HepG2 (cell line): ENCODE results near the gene PSME3IP1. TPM values are rescaled to one million over a fixed set of nuclear protein-coding genes. Genes with fewer than 3 reads are reported as not detected.

Experiments used
- ATAC-seq: fragments of 200-7000 bp; cut with Tn5 transposase; 3 replicates; pipeline ENCODE4 v1.9.1; 2020; ENCODE audit warnings: mild to moderate bottlenecking, moderate library complexity
- BruUV-seq: library from RNA; stranded (reverse); fragments of 400-500 nt; replicated peaks from 2 replicates; lab custom pipeline; 2021; lab: Mats Ljungman, UMichigan
- CTCF ChIA-PET: fragments of 300-600 bp; formaldehyde crosslinking; extraction: SDS; loops from one replicate; lab custom pipeline; 2021; ENCODE audit warnings: low total read pairs, inconsistent platforms, low intra/inter-chr PET ratio; lab: Yijun Ruan, JAX
- POLR2A ChIA-PET: fragments of 350-600 bp; sonication (Branson Sonifier 250); formaldehyde crosslinking; loops from one replicate; lab custom pipeline; 2020; ENCODE audit warnings: antibody characterized with exemption, inconsistent platforms; lab: Yijun Ruan, JAX
- DNase-seq: peaks from one replicate; pipeline ENCODE4 v3.0.0-alpha.2; 2015; ENCODE audit warnings: low spot score
- FAIRE-seq: peaks from 3 replicates; lab custom pipeline; 2011; peaks lifted over from hg19 to GRCh38; lab: Jason Lieb, UNC
- H2AFZ ChIP-seq: one replicate; pipeline ENCODE4 v1.6.1; 2011; ENCODE audit warnings: low read length, inconsistent platforms
- H3K27ac ChIP-seq: fragments of 300-600 bp; 3 replicates; pipeline ENCODE4 v1.8.0; 2011; ENCODE audit warnings: mixed run types, mild to moderate bottlenecking, mixed read lengths, low read length, inconsistent platforms; ENCODE audit not compliant: insufficient read depth; ENCODE audit errors: extremely low read length
- H3K27me3 ChIP-seq, 2 experiments: fragments of 200-600 bp in 1 of 2; 2 replicates in 1 of 2; 3 replicates in 1 of 2; pipeline versions ENCODE4 v1.6.0 to v1.8.0; 2011; ENCODE audit warnings: low read length in 2 of 2, mild to moderate bottlenecking in 2 of 2, moderate library complexity in 2 of 2, inconsistent platforms in 1 of 2; ENCODE audit not compliant: insufficient read depth in 2 of 2, control insufficient read depth in 1 of 2
- H3K36me3 ChIP-seq, 2 experiments: fragments of 200-600 bp in 1 of 2; replicated peaks in 1 of 2; 2 replicates in 1 of 2; 3 replicates in 1 of 2; pipeline versions ENCODE4 v1.5.1 to v1.8.0; 2011; ENCODE audit warnings: low read length in 2 of 2, inconsistent platforms in 1 of 2; ENCODE audit not compliant: insufficient read depth in 2 of 2, control insufficient read depth in 1 of 2
- H3K4me1 ChIP-seq: 2 replicates; pipeline ENCODE4 v1.5.1; 2012; ENCODE audit warnings: low read length, inconsistent platforms; ENCODE audit not compliant: insufficient read depth
- H3K4me2 ChIP-seq: 2 replicates; pipeline ENCODE4 v1.6.0; 2011; ENCODE audit warnings: low read depth, low read length, inconsistent platforms
- H3K4me3 ChIP-seq, 3 experiments: fragments of 200-600 bp in 1 of 3; sonication (generic), shearing (Covaris generic) in 1 of 3; replicated peaks in 1 of 3; 2 replicates each; pipeline ENCODE4 v1.5.1; 2011 to 2016; ENCODE audit warnings: low read length in 3 of 3, inconsistent platforms in 2 of 3, low read depth in 2 of 3, mild to moderate bottlenecking in 2 of 3, control low read depth in 1 of 3, mixed read lengths in 1 of 3; ENCODE audit not compliant: insufficient read depth in 1 of 3
- H3K79me2 ChIP-seq: one replicate; pipeline ENCODE4 v1.6.1; 2011; ENCODE audit warnings: low read length, inconsistent platforms; ENCODE audit not compliant: insufficient read depth
- H3K9ac ChIP-seq: 2 replicates; pipeline ENCODE4 v1.6.0; 2011; ENCODE audit warnings: mild to moderate bottlenecking, low read depth, low read length, inconsistent platforms; ENCODE audit not compliant: insufficient read depth
- H3K9me3 ChIP-seq: 2 replicates; pipeline ENCODE4 v1.5.1; 2012; ENCODE audit warnings: mild to moderate bottlenecking, low read length
- H4K20me1 ChIP-seq: 2 replicates; pipeline ENCODE4 v1.6.0; 2011; ENCODE audit warnings: inconsistent platforms, mild to moderate bottlenecking, low read length, moderate library complexity; ENCODE audit not compliant: insufficient read depth
- BCL3 ChIP-seq: sonication (generic); formaldehyde crosslinking; IDR thresholded peaks from 2 replicates; pipeline ENCODE4 v1.5.1; 2020; ENCODE audit warnings: mild to moderate bottlenecking, missing genetic modification reagents, moderate library complexity
- BORCS8-MEF2B ChIP-seq: sonication (generic); formaldehyde crosslinking; IDR thresholded peaks from 2 replicates; pipeline ENCODE4 v1.8.0; 2022; ENCODE audit warnings: mild to moderate bottlenecking, missing genetic modification reagents
- DDIT3 ChIP-seq: sonication (generic); formaldehyde crosslinking; IDR thresholded peaks from 2 replicates; pipeline ENCODE4 v1.4.0; 2020; ENCODE audit warnings: mild to moderate bottlenecking, missing genetic modification reagents
- FOXM1 ChIP-seq: sonication (generic); formaldehyde crosslinking; IDR thresholded peaks from 2 replicates; pipeline ENCODE4 v1.5.0; 2020; ENCODE audit warnings: missing genetic modification reagents
- HES4 ChIP-seq: sonication (generic); formaldehyde crosslinking; IDR thresholded peaks from 2 replicates; pipeline ENCODE4 v1.9.0; 2021; ENCODE audit warnings: mild to moderate bottlenecking, missing genetic modification reagents, borderline replicate concordance
- IKZF4 ChIP-seq: sonication (generic); formaldehyde crosslinking; IDR thresholded peaks from 2 replicates; pipeline ENCODE4 v1.5.1; 2020; ENCODE audit warnings: borderline replicate concordance, mild to moderate bottlenecking, low read depth, missing genetic modification reagents; ENCODE audit errors: not compliant biosample characterization
- KDM6A ChIP-seq: IDR thresholded peaks from 2 replicates; pipeline ENCODE4 v1.6.1; 2016; ENCODE audit warnings: low read depth
- MTERF4 ChIP-seq: sonication (generic); formaldehyde crosslinking; IDR thresholded peaks from 2 replicates; pipeline ENCODE4 v1.8.0; 2023; ENCODE audit warnings: mild to moderate bottlenecking, missing genetic modification reagents
- RAD51 ChIP-seq: fragments of 450-650 bp; IDR thresholded peaks from 2 replicates; pipeline ENCODE4 v1.6.1; 2016; ENCODE audit warnings: borderline replicate concordance
- SALL1 ChIP-seq: sonication (generic); formaldehyde crosslinking; IDR thresholded peaks from 2 replicates; pipeline ENCODE4 v1.8.0; 2022; ENCODE audit warnings: mild to moderate bottlenecking, missing genetic modification reagents
- SAP130 ChIP-seq: IDR thresholded peaks from 2 replicates; pipeline ENCODE4 v1.6.1; 2016; ENCODE audit warnings: low read depth
- SOX13 ChIP-seq, 3 experiments: fragments of 450-650 bp in 1 of 3; sonication (generic) in 1 of 3; formaldehyde crosslinking in 1 of 3; IDR thresholded peaks in 2 of 3; conservative IDR thresholded peaks in 1 of 3; 2 replicates each; pipeline versions ENCODE4 v1.5.0 to v1.6.1; 2016 to 2020; ENCODE audit warnings: antibody characterized with exemption in 1 of 3, mild to moderate bottlenecking in 1 of 3, missing compliant biosample characterization in 1 of 3, missing genetic modification reagents in 1 of 3, moderate library complexity in 1 of 3
- THAP7 ChIP-seq: sonication (generic); formaldehyde crosslinking; IDR thresholded peaks from 2 replicates; pipeline ENCODE4 v1.8.1; 2023; ENCODE audit warnings: mild to moderate bottlenecking, missing genetic modification reagents
- ZBTB1 ChIP-seq: sonication (generic); formaldehyde crosslinking; IDR thresholded peaks from 2 replicates; pipeline ENCODE4 v1.4.0; 2020; ENCODE audit warnings: missing genetic modification reagents, borderline replicate concordance
- ZBTB7A ChIP-seq: sonication (generic); formaldehyde crosslinking; IDR thresholded peaks from 2 replicates; pipeline ENCODE4 v1.8.0; 2022; ENCODE audit warnings: mild to moderate bottlenecking, missing genetic modification reagents
- ZNF143 ChIP-seq: sonication (generic); formaldehyde crosslinking; IDR thresholded peaks from 2 replicates; pipeline ENCODE4 v1.4.0; 2020; ENCODE audit warnings: missing genetic modification reagents
- ZNF251 ChIP-seq: sonication (generic); formaldehyde crosslinking; IDR thresholded peaks from 2 replicates; pipeline ENCODE4 v1.9.0; 2021; ENCODE audit warnings: mild to moderate bottlenecking, missing genetic modification reagents
- ZNF30 ChIP-seq: sonication (generic); formaldehyde crosslinking; IDR thresholded peaks from 2 replicates; pipeline ENCODE4 v1.5.0; 2020; ENCODE audit warnings: mild to moderate bottlenecking, missing genetic modification reagents
- ZNF572 ChIP-seq: sonication (generic); formaldehyde crosslinking; IDR thresholded peaks from 2 replicates; pipeline ENCODE4 v1.5.1; 2020; ENCODE audit warnings: mild to moderate bottlenecking, missing genetic modification reagents
- ZNF782 ChIP-seq: sonication (generic); formaldehyde crosslinking; IDR thresholded peaks from 2 replicates; pipeline ENCODE4 v1.4.0; 2020; ENCODE audit warnings: missing genetic modification reagents, mild to moderate bottlenecking, borderline replicate concordance
- ZNF788 ChIP-seq: sonication (generic); formaldehyde crosslinking; IDR thresholded peaks from 2 replicates; pipeline ENCODE4 v1.5.0; 2020; ENCODE audit warnings: mild to moderate bottlenecking, missing genetic modification reagents, borderline replicate concordance
- WGBS: methylation state at CpG from one replicate; pipeline ENCODE4 v1.1.6; 2017; ENCODE audit warnings: low lambda C conversion rate; 5-methylcytosine and 5-hydroxymethylcytosine counted together
- in situ Hi-C: cut with HindIII; loops from 2 replicates; pipeline ENCODE4 v1.10.0; 2017; ENCODE audit warnings: low pct_unique_long_range_greater_than_20kb; ENCODE audit not compliant: extremely low pct_ligation_motif_present
- intact Hi-C: fragments of 100-400 bp; cut with micrococcal nuclease; formaldehyde crosslinking; loops from one replicate; pipeline ENCODE4 v1.10.0; 2022; ENCODE audit not compliant: unreplicated experiment
- polyA plus RNA-seq, 8 experiments: library from polyadenylated mRNA; depleted of rRNA in 3 of 8; stranded (reverse) in 7 of 8; unstranded in 1 of 8; fragments of >200 nt; fragmentation: Illumina TruSeq in 4 of 8; extraction: Trizol in 4 of 8; gene quantifications; 2 replicates each; pipeline versions ENCODE4 v1.2.1 to v1.2.3, GENCODE V29; 2011 to 2016; ENCODE audit warnings: low read depth in 4 of 8, missing spikeins in 1 of 8, mixed read lengths in 1 of 8; ENCODE audit not compliant: insufficient read depth in 1 of 8
- total RNA-seq, 5 experiments: library from RNA; depleted of rRNA; stranded (reverse); fragments of >200 nt; fragmentation: Illumina TruSeq; extraction: Trizol; gene quantifications; 2 replicates each; pipeline ENCODE4 v1.2.3, GENCODE V29; 2016; ENCODE audit warnings: low read depth in 1 of 5

Gene PSME3IP1
- total and polyA plus RNA-seq, 2 of the 13 experiments (the other 11 are each of a cell fraction or from before 2014, with no cell fraction given) = 90.8 to 99.8 TPM

GRCh38 chr16:57132470-57132869, 53.4 kb downstream of the PSME3IP1 start (continued):
- TF ChIP-seq SOX13 (IDR thresholded peaks at IDR 0.05) (no peak), SOX13 (CRISPR knock-in tag; conservative IDR thresholded peaks at IDR 0.05 in 1 of 2, IDR thresholded peaks at IDR 0.05 in 1 of 2) (peak in 1 of 2 experiments; percentile 29; a peak in 2 of 4 replicates), KDM6A (CRISPR knock-in tag) (no peak), DDIT3 (CRISPR knock-in tag) (no peak)

GRCh38 chr16:57131351-57131970, 54.4 kb downstream of the PSME3IP1 start:
- 72% methylated on average over 16 of the region's 17 CpGs for WGBS
- TF ChIP-seq THAP7 (CRISPR knock-in tag) (no peak), SALL1 (CRISPR knock-in tag) (no peak), ZNF251 (CRISPR knock-in tag) (no peak), MTERF4 (CRISPR knock-in tag) (no peak), ZBTB7A (no peak), ZNF572 (no peak), FOXM1 (CRISPR knock-in tag) (no peak), ZNF30 (CRISPR knock-in tag) (no peak), IKZF4 (CRISPR knock-in tag) (no peak), BORCS8-MEF2B (no peak), ZNF788 (no peak), ZBTB1 (CRISPR knock-in tag) (no peak), BCL3 (CRISPR knock-in tag) (no peak), ZNF782 (CRISPR knock-in tag) (no peak), SAP130 (CRISPR knock-in tag) (no peak), ZNF143 (CRISPR knock-in tag) (no peak), HES4 (CRISPR knock-in tag) (no peak), RAD51 (no peak)

More at GRCh38 chr16:57131351-57131970, 54.4 kb downstream of the PSME3IP1 start:
- no peak overlapping the region for H3K9ac ChIP-seq
- H3K9me3 ChIP-seq = no peaks in the 10 kb centered on the region
- no peak overlapping the region for H3K27ac ChIP-seq
- no peak overlapping the region for H2AFZ ChIP-seq
- no peak overlapping the region for H3K4me2 ChIP-seq
- ChIA-PET CTCF (no interaction called here), POLR2A (no interaction called here)
- ATAC-seq = no peak
- no peaks in the 10 kb centered on the region for H3K79me2 ChIP-seq
- no peak overlapping the region for H3K4me3 ChIP-seq
- intact Hi-C loops (no loop called here), in situ Hi-C loops (no loop called here)
- H3K4me1 ChIP-seq = peaks cover 21% of the 10 kb centered on the region
- no peaks in the 10 kb centered on the region for H4K20me1 ChIP-seq
- no peaks in the 10 kb centered on the region for H3K36me3 ChIP-seq
- no peaks in the 10 kb centered on the region; a peak in 1 of 5 replicates for H3K27me3 ChIP-seq
- no peak for FAIRE-seq
- BruUV-seq = no TSS peak
- no peak for DNase-seq
